WERI-Rb-1 (cell line): ENCODE results near the gene SORL1.

Experiments
- DNase-seq: peaks from one replicate; pipeline ENCODE4 v3.0.0-alpha.2; 2020
- H3K27ac ChIP-seq: fragments of 250-450 bp; sonication (Bioruptor Pico); 2 replicates; pipeline ENCODE4 v1.5.1; 2020; ENCODE audit warnings: mild to moderate bottlenecking, moderate library complexity
- H3K27me3 ChIP-seq: fragments of 250-450 bp; sonication (Bioruptor Pico); 2 replicates; pipeline ENCODE4 v1.5.1; 2021; ENCODE audit warnings: mild to moderate bottlenecking, low read depth, moderate library complexity; ENCODE audit not compliant: insufficient read depth, severe bottlenecking
- H3K36me3 ChIP-seq: fragments of 250-450 bp; sonication (Bioruptor Pico); 2 replicates; pipeline ENCODE4 v1.5.1; 2020; ENCODE audit warnings: mild to moderate bottlenecking, moderate library complexity
- H3K4me3 ChIP-seq: 2 replicates; pipeline ENCODE4 v1.5.1; 2011; ENCODE audit warnings: low read depth, mild to moderate bottlenecking, control low read depth, low read length
- H3K9me3 ChIP-seq: fragments of 250-450 bp; sonication (Bioruptor Pico); 2 replicates; pipeline ENCODE4 v1.5.1; 2021; ENCODE audit warnings: mild to moderate bottlenecking, moderate library complexity; ENCODE audit not compliant: severe bottlenecking
- CTCF ChIP-seq: IDR thresholded peaks from 2 replicates; pipeline ENCODE4 v1.5.1; 2011; ENCODE audit warnings: low read depth, mild to moderate bottlenecking, control low read depth, inconsistent platforms, low read length

The SORL1 gene

GRCh38 chr11:121625777-121626506 lies 173.8 kb downstream of the SORL1 start:
- H3K9me3 ChIP-seq = no peaks in the 10 kb centered on the region
- no peak for TF ChIP-seq CTCF
- DNase-seq = no peak
- H3K27me3 ChIP-seq = no peaks in the 10 kb centered on the region
- no peaks in the 10 kb centered on the region for H3K36me3 ChIP-seq
- H3K27ac ChIP-seq = no peak overlapping the region
- no peak overlapping the region for H3K4me3 ChIP-seq

- H3K4me3 ChIP-seq = no peak overlapping the region
- DNase-seq = no peak
- no peak overlapping the region for H3K27ac ChIP-seq
- no peaks in the 10 kb centered on the region for H3K9me3 ChIP-seq
- no peaks in the 10 kb centered on the region for H3K36me3 ChIP-seq
- H3K27me3 ChIP-seq = no peaks in the 10 kb centered on the region
- TF ChIP-seq CTCF = no peak
These were observed 174.4 kb downstream of the SORL1 start for GRCh38 chr11:121626507-121626875.

GRCh38 chr11:121626980-121627379 lies 174.9 kb downstream of the SORL1 start:
- H3K27ac ChIP-seq = no peak overlapping the region
- no peak for DNase-seq
- TF ChIP-seq CTCF = no peak
- H3K4me3 ChIP-seq = no peak overlapping the region
- H3K27me3 ChIP-seq = no peaks in the 10 kb centered on the region
- no peaks in the 10 kb centered on the region for H3K36me3 ChIP-seq
- H3K9me3 ChIP-seq = no peaks in the 10 kb centered on the region

GRCh38 chr11:121630041-121630440 lies 177.9 kb downstream of the SORL1 start:
- H3K27me3 ChIP-seq = no peaks in the 10 kb centered on the region
- H3K9me3 ChIP-seq = no peaks in the 10 kb centered on the region
- H3K36me3 ChIP-seq = no peaks in the 10 kb centered on the region
- H3K27ac ChIP-seq = no peak overlapping the region
- no peak for DNase-seq
- no peak for TF ChIP-seq CTCF
- H3K4me3 ChIP-seq = no peak overlapping the region

GRCh38 chr11:121631456-121631855 lies 179.3 kb downstream of the SORL1 start:
- DNase-seq = no peak
- TF ChIP-seq CTCF = no peak
- Histone ChIP-seq H3K27me3 (no peaks in the 10 kb centered on the region), H3K4me3 (no peak overlapping the region), H3K9me3 (no peaks in the 10 kb centered on the region), H3K36me3 (no peaks in the 10 kb centered on the region), H3K27ac (no peak overlapping the region)

GRCh38 chr11:121634273-121634672 lies 182.2 kb downstream of the SORL1 start:
- Histone ChIP-seq H3K9me3 (no peaks in the 10 kb centered on the region), H3K36me3 (no peaks in the 10 kb centered on the region), H3K27ac (no peak overlapping the region), H3K27me3 (no peaks in the 10 kb centered on the region), H3K4me3 (no peak overlapping the region)
- no peak for TF ChIP-seq CTCF
- no peak for DNase-seq
